Rectal smooth muscle tissue (tissue), 1 donor: ENCODE results near the gene DUSP12.

Experiments
- H3K27ac ChIP-seq: one replicate; pipeline ENCODE4 v1.7.0; 2013; ENCODE audit warnings: low read depth, low read length, inconsistent platforms
- H3K27me3 ChIP-seq: one replicate; pipeline ENCODE4 v1.7.0; 2013; ENCODE audit warnings: low read length; ENCODE audit not compliant: control insufficient read depth, insufficient read depth
- H3K36me3 ChIP-seq: one replicate; pipeline ENCODE4 v1.7.0; 2013; ENCODE audit warnings: low read length; ENCODE audit not compliant: control insufficient read depth, insufficient read depth
- H3K4me1 ChIP-seq: one replicate; pipeline ENCODE4 v1.7.0; 2013; ENCODE audit warnings: low read length; ENCODE audit not compliant: control insufficient read depth, insufficient read depth
- H3K4me3 ChIP-seq: one replicate; pipeline ENCODE4 v1.7.0; 2013; ENCODE audit warnings: low read length
- H3K9ac ChIP-seq: one replicate; pipeline ENCODE4 v1.7.0; 2013; ENCODE audit warnings: low read length

DUSP12 gene

GRCh38 chr1:161781995-161782394 lies 32.4 kb downstream of the DUSP12 start:
- Histone ChIP-seq H3K36me3 (peaks cover 7% of the 10 kb centered on the region), H3K9ac (no peak overlapping the region)

GRCh38 chr1:161782886-161783285 lies 33.3 kb downstream of the DUSP12 start:
- Histone ChIP-seq H3K27me3 (no peaks in the 10 kb centered on the region), H3K36me3 (peaks cover 7% of the 10 kb centered on the region), H3K9ac (no peak overlapping the region), H3K27ac (no peak overlapping the region), H3K4me1 (no peaks in the 10 kb centered on the region), H3K4me3 (no peak overlapping the region)

More at GRCh38 chr1:161781995-161782394, 32.4 kb downstream of the DUSP12 start:
- H3K27me3 ChIP-seq: no peaks in the 10 kb centered on the region
- H3K4me3 ChIP-seq: no peak overlapping the region
- H3K4me1 ChIP-seq: no peaks in the 10 kb centered on the region
- no peak overlapping the region for H3K27ac ChIP-seq

GRCh38 chr1:161784968-161785367 lies 35.4 kb downstream of the DUSP12 start:
- H3K36me3 ChIP-seq: peaks cover 7% of the 10 kb centered on the region
- H3K4me1 ChIP-seq: no peaks in the 10 kb centered on the region
- H3K27ac ChIP-seq: no peak overlapping the region
- H3K9ac ChIP-seq: no peak overlapping the region
- H3K27me3 ChIP-seq: no peaks in the 10 kb centered on the region
- no peak overlapping the region for H3K4me3 ChIP-seq

- Histone ChIP-seq H3K27me3 (no peaks in the 10 kb centered on the region), H3K36me3 (peaks cover 7% of the 10 kb centered on the region), H3K4me3 (no peak overlapping the region), H3K9ac (no peak overlapping the region), H3K4me1 (no peaks in the 10 kb centered on the region), H3K27ac (no peak overlapping the region)
Measured at GRCh38 chr1:161787355-161787754, 37.8 kb downstream of the DUSP12 start.

GRCh38 chr1:161790587-161791317 lies 41.2 kb downstream of the DUSP12 start:
- no peak overlapping the region for H3K27ac ChIP-seq
- H3K27me3 ChIP-seq: no peaks in the 10 kb centered on the region
- peaks cover 2% of the 10 kb centered on the region for H3K4me1 ChIP-seq
- H3K36me3 ChIP-seq: no peaks in the 10 kb centered on the region
- no peak overlapping the region for H3K4me3 ChIP-seq
- H3K9ac ChIP-seq: no peak overlapping the region

- Histone ChIP-seq H3K27me3 (no peaks in the 10 kb centered on the region), H3K4me3 (no peak overlapping the region), H3K4me1 (peaks cover 2% of the 10 kb centered on the region), H3K27ac (no peak overlapping the region), H3K36me3 (peaks cover under 1% of the 10 kb centered on the region), H3K9ac (no peak overlapping the region)
Measured at GRCh38 chr1:161791904-161792655, 42.5 kb downstream of the DUSP12 start.

GRCh38 chr1:161792740-161793139 lies 43.2 kb downstream of the DUSP12 start:
- Histone ChIP-seq H3K4me1 (peaks cover 2% of the 10 kb centered on the region), H3K4me3 (no peak overlapping the region), H3K36me3 (peaks cover 5% of the 10 kb centered on the region), H3K27me3 (no peaks in the 10 kb centered on the region), H3K27ac (no peak overlapping the region), H3K9ac (no peak overlapping the region)

- H3K9ac ChIP-seq: no peak overlapping the region
- H3K27ac ChIP-seq: no peak overlapping the region
- H3K4me1 ChIP-seq: peaks cover 12% of the 10 kb centered on the region
- no peaks in the 10 kb centered on the region for H3K27me3 ChIP-seq
- no peak overlapping the region for H3K4me3 ChIP-seq
- peaks cover 7% of the 10 kb centered on the region for H3K36me3 ChIP-seq
Measured at GRCh38 chr1:161799792-161800191, 50.2 kb downstream of the DUSP12 start.

GRCh38 chr1:161801955-161802354 lies 52.4 kb downstream of the DUSP12 start:
- Histone ChIP-seq H3K9ac (no peak overlapping the region), H3K36me3 (peaks cover 9% of the 10 kb centered on the region), H3K27ac (peak overlapping the region; percentile 42), H3K4me1 (peaks cover 26% of the 10 kb centered on the region), H3K4me3 (no peak overlapping the region), H3K27me3 (no peaks in the 10 kb centered on the region)

- peak overlapping the region; percentile 38 for H3K27ac ChIP-seq
- no peak overlapping the region for H3K4me3 ChIP-seq
- H3K4me1 ChIP-seq: peaks cover 26% of the 10 kb centered on the region
- peaks cover 4% of the 10 kb centered on the region for H3K36me3 ChIP-seq
- no peak overlapping the region for H3K9ac ChIP-seq
- no peaks in the 10 kb centered on the region for H3K27me3 ChIP-seq
Measured at GRCh38 chr1:161803181-161803580, 53.6 kb downstream of the DUSP12 start.

- Histone ChIP-seq H3K4me3 (no peak overlapping the region), H3K27me3 (no peaks in the 10 kb centered on the region), H3K4me1 (peaks cover 26% of the 10 kb centered on the region), H3K27ac (peak overlapping the region; percentile 37), H3K9ac (no peak overlapping the region), H3K36me3 (peaks cover 4% of the 10 kb centered on the region)
Measured at GRCh38 chr1:161805399-161806197, 56.0 kb downstream of the DUSP12 start.
